KOPT-K1 (cell line): ENCODE measurements around the gene TTC19.

ENCODE experiments used
- H3K27ac ChIP-seq: fragments of 200-600 bp; sonication (generic); 2 replicates; pipeline ENCODE4 v1.5.1; 2016; ENCODE audit warnings: antibody characterized with exemption, mild to moderate bottlenecking, low read depth, low read length; ENCODE audit not compliant: poor library complexity, severe bottlenecking
- H3K36me3 ChIP-seq: fragments of 200-600 bp; sonication (generic); 2 replicates; pipeline ENCODE4 v1.5.1; 2017; ENCODE audit warnings: antibody characterized with exemption, mild to moderate bottlenecking, low read length, moderate library complexity; ENCODE audit not compliant: insufficient read depth
- H3K9me3 ChIP-seq: fragments of 200-600 bp; sonication (generic); 2 replicates; pipeline ENCODE4 v1.5.1; 2017; ENCODE audit warnings: antibody characterized with exemption, low read length, mild to moderate bottlenecking; ENCODE audit not compliant: insufficient read depth, poor library complexity, severe bottlenecking

TTC19 gene, protein sequence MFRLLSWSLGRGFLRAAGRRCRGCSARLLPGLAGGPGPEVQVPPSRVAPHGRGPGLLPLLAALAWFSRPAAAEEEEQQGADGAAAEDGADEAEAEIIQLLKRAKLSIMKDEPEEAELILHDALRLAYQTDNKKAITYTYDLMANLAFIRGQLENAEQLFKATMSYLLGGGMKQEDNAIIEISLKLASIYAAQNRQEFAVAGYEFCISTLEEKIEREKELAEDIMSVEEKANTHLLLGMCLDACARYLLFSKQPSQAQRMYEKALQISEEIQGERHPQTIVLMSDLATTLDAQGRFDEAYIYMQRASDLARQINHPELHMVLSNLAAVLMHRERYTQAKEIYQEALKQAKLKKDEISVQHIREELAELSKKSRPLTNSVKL

DNA sequence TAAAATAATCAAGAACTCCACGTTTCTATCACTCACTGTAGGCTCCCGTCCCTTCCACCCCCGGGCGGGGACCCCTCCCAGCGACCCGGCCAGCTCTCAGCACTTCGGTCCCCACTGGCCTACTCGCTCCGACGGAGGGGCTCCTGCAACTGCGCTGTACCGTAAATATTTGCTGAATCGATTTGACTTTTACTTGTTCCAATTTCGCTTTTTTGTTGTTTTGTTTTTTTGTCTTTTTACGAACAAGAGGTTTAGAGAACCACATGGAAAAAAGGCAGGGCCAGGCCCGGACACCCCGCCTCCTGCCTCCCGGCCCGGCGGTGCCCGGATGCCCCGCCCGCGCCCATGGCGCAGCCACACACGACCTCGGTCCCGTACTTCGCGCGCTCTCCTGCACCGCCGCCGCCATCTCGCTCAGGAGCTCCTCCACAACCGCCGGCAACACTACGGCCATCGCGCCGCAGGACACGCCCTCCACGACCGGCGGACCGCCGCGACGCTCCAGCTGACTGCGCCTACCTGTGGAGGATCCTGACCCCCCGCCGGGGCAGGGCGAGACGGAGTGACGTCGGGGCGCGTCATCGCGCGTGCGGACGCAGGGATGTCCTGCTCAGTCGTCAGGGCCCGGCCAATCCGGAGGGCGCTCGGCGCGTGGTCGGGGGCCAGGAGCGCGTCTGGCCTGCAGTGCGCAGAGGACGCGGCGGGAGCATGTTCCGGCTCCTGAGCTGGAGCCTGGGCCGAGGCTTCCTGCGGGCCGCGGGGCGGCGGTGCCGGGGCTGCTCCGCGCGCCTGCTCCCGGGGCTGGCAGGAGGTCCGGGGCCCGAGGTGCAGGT, at the start of gene TTC19, which contains the start of gene ZSWIM7:
TSS of gene TTC19 (plus strand) at position 684 of the 833 bp plus-strand sequence. CDS start at position 709, 25 bp downstream.
TSS of gene ZSWIM7 (minus strand) at position 564 of the 833 bp plus-strand sequence. CDS start at position 454, 110 bp downstream.
- peaks cover 33% of the 10 kb centered on the region for H3K36me3 ChIP-seq

DNA sequence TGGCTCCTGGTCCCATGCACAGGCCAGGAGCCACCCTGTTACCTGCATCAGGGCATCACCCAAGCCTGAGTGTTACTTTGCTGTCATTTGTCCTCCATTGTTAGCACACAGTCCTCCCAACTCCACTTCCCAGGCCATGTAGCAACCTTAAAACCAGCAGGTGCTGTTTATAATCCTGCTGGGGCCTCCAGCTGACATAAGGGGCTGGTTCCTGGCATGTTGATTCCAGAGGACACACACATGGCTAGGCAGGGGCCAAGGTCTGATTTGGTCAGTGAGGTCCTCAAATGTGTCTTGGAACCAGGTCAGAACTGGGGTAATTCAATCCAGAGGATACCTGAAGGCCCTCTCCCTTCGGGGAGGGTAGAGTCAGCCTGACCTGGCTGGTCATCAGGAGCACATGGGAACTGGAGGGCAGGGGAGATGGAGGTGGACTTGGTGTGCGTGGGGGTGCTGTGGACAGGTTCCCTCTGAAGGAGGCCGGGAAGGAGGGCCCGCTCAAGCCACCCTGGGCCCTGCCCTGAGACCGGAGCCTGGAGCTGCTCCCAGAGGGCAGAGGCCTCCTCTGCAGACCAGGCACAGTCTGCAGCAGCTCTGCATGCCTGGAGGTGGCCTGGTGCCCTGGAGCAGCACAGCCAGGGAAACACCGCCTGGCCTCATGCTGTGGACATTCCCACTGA, 48.1 kb upstream of the TTC19 start:
- H3K9me3 ChIP-seq = no peaks in the 10 kb centered on the region
- H3K36me3 ChIP-seq = no peaks in the 10 kb centered on the region
- no peak overlapping the region for H3K27ac ChIP-seq

More for the DNA sequence above, at the start of gene TTC19, which contains the start of gene ZSWIM7:
- no peaks in the 10 kb centered on the region for H3K9me3 ChIP-seq
- peak within 1 kb of the TSS; percentile 80 for H3K27ac ChIP-seq

DNA sequence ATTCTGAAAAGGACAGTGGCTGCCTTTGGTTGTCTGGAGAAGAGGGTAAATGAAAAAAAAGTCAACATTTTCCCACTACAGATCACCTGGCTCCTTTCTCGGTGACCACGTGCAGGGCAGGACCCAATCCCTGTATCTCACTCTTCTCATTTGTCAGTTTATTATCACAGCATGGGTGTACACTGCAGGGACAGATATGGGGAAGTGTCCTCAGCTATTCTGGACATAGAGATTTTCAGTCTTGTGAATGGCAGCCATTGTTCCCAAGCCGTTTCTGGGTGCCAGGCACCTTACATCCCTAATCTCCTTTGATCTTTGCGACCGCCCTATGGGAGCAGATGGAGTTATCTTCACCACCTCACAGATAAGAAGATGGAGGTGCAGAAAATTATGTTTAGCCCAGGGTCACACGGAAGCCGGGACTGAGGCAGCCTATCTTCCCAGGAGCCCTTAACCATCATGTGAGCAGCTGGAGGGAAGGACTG, 47.5 kb upstream of the TTC19 start:
- no peak overlapping the region for H3K27ac ChIP-seq
- H3K9me3 ChIP-seq = no peaks in the 10 kb centered on the region
- H3K36me3 ChIP-seq = no peaks in the 10 kb centered on the region

DNA sequence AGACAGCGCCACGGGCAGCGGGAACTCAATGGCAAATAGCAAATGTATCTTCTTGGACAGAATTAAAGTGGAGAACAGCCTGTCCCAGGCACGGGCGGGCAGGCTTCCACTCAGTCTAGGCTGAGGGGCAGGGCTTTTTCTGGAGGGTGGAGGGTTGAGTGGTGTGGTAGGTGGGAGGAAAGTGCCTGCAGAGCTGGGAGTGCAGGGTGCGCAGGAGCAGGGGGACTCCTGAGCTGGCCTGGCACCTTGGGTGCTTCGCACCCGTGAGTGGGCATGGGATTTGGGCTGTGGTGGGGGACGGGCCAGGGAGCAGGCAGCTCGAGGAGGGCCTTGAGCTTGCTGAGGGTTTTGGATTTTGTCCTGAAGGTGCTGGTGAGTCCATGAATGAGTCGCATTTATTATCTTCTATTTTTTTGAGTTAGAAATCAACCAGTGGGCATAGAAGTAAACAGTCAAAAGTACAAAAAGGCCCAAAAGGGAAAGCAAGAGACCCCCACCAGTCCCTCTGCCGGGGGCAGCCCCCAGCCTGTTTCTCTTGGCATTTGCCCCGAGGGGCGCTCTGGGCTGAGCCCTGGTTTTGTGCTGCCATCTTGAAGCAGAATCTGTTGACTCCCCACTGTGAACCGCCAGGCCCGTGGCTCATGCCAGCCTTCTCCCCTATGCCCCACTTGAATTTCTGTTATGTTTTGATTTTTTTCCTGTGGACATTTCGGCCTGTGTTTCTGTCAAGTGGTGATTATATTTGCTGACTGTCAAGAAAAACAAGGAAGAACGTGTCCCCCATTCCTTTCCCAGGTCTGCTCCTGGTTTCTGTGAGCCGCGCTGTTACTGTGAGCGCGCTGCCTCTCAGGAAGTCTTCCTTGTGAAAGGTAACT, 46.5 kb upstream of the TTC19 start:
- Histone ChIP-seq H3K9me3 (no peaks in the 10 kb centered on the region), H3K36me3 (no peaks in the 10 kb centered on the region), H3K27ac (no peak overlapping the region)

DNA sequence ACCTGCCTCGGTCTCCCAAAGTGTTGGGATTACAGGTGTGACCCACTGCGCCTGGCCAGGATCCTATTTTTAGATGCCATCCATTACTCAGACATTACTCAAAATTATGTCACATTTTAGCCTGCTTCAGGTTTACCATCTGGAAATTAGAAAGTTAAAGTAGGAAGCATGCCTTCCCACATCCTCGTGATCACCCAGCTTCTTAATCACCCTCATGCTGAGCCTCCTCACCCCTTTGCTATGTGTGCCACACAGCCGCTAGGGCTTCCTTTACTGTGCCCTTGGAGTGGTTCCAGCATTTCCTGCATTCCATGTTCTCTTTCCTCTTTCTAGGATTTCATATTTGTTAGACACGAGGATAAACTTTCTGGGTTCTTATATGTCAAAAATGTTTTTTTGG, 45.4 kb upstream of the TTC19 start:
- Histone ChIP-seq H3K36me3 (no peaks in the 10 kb centered on the region), H3K27ac (no peak overlapping the region), H3K9me3 (no peaks in the 10 kb centered on the region)

DNA sequence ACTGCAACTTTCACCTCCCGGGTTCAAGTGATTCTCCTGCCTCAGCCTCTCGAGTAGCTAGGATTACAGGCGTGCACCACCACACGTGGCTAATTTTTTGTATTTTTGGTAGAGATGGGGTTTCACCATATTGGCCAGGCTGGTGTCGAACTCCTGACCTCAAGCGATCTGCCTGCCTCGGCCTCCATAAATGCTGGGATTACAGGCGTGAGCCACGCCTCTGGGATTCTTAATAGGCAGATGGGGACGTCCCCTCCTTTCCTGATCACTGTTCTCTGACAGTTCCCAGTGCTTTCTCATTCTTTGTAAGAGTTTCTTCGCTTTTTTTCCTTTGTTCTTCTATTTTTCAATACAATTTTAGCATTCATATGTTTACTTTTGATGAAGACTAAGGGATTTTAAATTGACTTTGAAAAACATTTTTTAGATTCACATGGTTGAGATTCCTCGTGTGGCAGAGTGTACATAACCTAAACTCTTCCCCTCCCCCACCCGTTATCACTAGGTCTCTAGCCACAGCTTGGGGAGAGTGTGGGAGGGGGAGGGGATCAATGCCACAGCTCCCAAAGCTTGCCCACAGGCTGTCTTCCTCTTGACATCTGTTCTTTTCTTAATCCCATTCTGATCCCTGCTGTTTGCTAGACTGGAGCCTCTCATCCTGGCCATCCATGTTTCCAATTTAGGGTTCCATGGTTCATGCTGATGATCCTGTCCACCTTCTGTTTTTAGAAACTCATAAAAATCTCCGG, 43.7 kb upstream of the TTC19 start:
- Histone ChIP-seq H3K27ac (peak overlapping the region; percentile 29), H3K9me3 (no peaks in the 10 kb centered on the region), H3K36me3 (no peaks in the 10 kb centered on the region)

DNA sequence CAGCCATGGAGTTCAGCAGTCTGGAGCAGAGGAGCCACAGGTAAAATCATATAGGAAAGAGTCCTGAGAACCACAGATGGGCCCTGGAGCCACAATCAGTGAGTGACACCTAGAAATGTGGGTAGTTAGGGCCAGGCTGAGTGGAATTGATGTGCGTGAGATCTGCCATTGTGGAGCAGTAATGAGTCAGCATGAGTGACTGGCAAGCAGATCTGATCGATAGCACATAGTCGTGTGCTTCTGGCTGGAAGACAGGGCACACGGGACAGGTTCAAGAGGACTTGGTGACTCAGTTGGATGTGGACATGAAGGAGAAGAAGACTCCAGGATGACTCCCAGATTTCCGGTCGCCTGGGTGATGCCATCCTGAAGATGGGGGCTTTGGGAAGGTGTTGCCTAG, 42.4 kb upstream of the TTC19 start:
- Histone ChIP-seq H3K36me3 (no peaks in the 10 kb centered on the region), H3K9me3 (no peaks in the 10 kb centered on the region), H3K27ac (peak overlapping the region; percentile 84)

DNA sequence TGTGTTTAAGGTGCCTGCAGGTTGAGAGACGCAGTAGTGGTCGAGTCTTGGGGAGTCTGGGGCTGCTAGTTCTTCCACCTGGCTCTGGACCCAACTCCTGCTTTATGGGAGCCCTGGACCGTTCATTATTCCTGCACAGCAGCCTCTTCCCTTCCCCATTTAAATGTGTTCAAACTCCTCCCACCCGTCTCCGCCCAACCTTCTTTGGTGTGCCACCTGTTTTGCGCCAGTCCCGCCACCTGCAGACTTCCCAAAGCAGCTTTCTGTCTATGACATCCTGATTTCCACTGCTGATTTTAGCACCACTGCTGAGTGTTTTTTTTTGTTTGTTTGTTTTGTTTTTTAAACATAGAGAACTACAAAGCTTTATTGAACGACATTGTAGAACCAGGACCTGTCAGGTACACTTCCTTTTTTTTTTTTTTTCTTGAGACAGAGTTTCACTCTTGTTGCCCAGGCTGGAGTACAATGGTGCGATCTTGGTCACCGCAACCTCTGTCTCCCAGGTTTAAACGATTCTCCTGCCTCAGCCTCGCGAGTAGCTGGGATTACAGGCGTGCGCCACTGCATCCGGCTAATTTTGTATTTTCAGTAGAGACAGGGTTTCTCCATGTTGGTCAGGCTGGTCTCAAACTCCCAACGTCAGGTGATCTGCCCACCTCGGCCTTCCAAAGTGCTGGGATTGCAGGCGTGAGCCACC, 41.9 kb upstream of the TTC19 start:
- H3K36me3 ChIP-seq = no peaks in the 10 kb centered on the region
- H3K9me3 ChIP-seq = no peaks in the 10 kb centered on the region
- peak overlapping the region; percentile 84 for H3K27ac ChIP-seq

DNA sequence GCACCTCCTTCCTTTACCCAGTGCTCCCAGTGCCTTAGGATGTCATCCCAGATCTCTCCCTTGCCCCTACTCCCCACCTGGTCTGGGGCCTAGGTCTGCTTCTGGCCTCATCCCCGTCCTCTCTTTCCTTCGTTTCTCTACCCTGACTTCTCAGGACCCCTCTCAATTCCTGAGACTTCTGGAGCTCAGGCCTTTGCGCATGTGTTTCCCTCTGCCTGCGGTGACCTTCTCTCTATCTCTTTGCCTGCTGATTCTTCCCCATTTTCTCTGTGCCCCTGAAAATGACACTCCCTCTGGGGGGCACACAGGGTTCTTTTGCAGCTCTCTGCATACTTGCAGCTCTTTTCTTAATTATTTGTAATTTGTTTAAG, 41.2 kb upstream of the TTC19 start:
- Histone ChIP-seq H3K9me3 (no peaks in the 10 kb centered on the region), H3K36me3 (no peaks in the 10 kb centered on the region), H3K27ac (peak overlapping the region; percentile 84)

DNA sequence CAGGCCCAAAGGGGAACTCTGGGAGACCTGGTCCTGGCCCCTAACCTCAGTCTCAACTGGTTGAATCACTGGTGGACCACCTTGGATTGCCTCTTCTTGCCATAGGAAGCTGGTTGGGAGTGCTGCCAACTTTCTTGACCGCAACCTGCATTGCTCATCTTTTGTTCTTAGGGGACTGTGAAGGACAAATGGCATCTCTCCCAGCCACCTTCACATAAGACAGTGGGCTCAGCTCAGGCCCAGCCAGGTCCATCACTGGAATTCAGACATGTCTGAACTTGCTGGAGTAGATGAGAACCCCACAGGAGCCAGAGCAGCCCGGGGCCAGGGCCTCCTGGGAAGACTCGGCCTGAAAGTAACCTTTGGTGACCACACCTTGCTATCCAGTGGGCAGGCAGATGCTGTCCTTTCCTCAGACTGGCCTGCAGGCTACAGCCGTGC, 35.9 kb upstream of the TTC19 start:
- Histone ChIP-seq H3K9me3 (no peaks in the 10 kb centered on the region), H3K36me3 (no peaks in the 10 kb centered on the region), H3K27ac (peak overlapping the region; percentile 33)

DNA sequence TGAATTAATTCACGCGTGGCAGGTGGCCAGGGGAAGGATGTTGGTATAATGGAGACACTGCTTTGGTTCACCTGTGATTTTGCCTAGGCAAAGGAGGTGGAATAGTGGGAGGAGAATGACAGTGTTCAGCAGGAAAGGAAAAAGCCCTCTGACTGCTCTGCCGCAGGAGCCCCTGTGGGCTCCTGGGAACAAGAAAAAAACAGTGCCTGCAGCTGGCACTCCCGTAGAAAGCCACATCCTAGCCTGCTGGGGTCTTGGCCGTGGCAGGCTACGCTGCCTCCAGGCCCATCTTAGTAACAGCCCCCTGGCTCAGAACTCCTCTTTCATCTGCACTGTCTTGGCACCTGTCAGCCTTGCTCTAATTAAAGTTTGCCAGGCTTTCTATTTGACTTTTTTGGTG, 34.1 kb upstream of the TTC19 start:
- H3K36me3 ChIP-seq = no peaks in the 10 kb centered on the region; the same call in 1 of the 2 replicates
- H3K9me3 ChIP-seq = no peaks in the 10 kb centered on the region
- peak overlapping the region; percentile 89 for H3K27ac ChIP-seq

DNA sequence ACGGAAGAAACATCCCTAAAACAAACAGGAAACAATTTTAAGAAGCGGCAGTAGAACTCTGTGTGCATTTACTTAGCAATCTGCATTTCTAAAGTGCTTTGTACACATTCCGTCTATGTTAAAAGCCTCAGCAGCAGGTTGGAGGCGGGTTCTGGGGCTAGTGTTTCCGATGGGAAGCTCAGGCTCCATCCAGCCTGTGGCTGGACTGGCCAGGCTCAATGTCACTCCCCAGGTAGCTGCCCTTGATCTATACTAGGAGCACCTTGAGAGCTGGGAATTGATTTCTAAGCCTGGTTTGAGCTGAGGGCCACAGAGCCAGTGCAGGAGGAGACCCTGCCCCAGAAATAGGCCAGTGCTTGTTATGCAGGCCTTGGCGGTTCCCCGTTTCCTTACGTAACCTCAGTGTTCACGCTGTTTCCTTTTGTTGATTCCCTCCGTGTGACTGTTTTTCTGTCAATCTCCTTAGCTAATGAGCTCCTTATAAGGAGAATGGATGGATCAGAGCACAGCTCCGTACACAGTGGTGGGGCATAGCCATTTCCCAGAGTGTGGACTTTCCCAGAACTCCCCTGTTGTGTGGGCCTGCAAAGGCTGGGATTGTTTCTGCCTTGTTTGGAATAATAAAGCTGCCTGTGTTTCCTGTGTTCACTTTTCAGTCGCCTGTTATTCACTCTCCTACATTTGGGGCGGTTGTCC, 33.3 kb upstream of the TTC19 start:
- no peaks in the 10 kb centered on the region; the same call in 1 of the 2 replicates for H3K36me3 ChIP-seq
- H3K27ac ChIP-seq = peak overlapping the region; percentile 89
- H3K9me3 ChIP-seq = no peaks in the 10 kb centered on the region

DNA sequence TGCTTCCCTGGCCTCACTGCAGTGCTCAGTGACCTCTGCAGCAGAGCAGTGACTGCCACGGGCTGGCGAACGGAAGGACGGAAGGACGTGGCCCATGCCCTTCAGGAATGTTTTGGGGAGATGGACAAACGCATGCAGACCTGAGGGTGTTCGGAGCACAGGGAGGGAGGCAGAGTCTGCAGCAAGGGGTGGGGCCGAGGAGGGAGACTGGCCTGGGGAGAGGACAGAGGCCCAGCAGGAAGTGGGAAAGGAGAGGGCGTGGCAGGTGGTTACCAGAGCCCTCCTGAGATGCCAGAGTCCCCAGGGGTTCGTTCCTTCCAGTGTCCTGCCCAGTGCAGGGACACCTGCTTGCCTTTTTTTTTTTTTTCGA, 32.8 kb upstream of the TTC19 start:
- Histone ChIP-seq H3K9me3 (no peaks in the 10 kb centered on the region), H3K27ac (peak overlapping the region; percentile 89), H3K36me3 (no peaks in the 10 kb centered on the region; the same call in 1 of the 2 replicates)
